Heart left ventricle (tissue), 13 donors: ENCODE data around the gene TRAF7.

Experiments used
- POLR2A ChIP-seq, 2 donors: fragments of 450-650 bp; IDR thresholded peaks; one replicate each; pipeline ENCODE4 v1.6.1; 2017; ENCODE audit warnings: antibody characterized with exemption in 2 of 2, mild to moderate bottlenecking in 2 of 2, moderate library complexity in 2 of 2
- TF ChIP-seq, protein P1 (sequence below), 12 donors: fragments of 200-600 bp; sonication (generic) in 4 of 12; IDR thresholded peaks; one replicate each; pipeline versions ENCODE4 v1.5.0 to v1.8.0; 2018 to 2022; ENCODE audit warnings: antibody characterized with exemption in 12 of 12, mild to moderate bottlenecking in 5 of 12
- donor health status: ischemic (EF 13 %, LVEDD 7.1; RV severe dilation, severe dysfunction).
- donor health status: DM: no; HTN: yes; CAD: no.
- donor health status: DM: no; HTN: no; CAD: no.
- donor health status: ischemic (EF 25% LVEDD 6.9; RV normal size, moderate dysfunction).
- donor health status: ischemic (EF 25% LVEDD 5.7; RV mildly dilated, moderate dysfunction).
- donor health status: ischemic (EF 35%, LVEDD 5.7; RV mildly dilated, moderate dysfunction).
- donor health status: nonischemic (EF 11% LVEDD 7.7; RV severe dilation, severe dysfunction).
- donor health status: DM: yes; HTN: yes; CAD: no.
- donor health status: PGD.
- donor health status: ischemic (EF 29% LVEDD 5.4; RV normal size, mild dysfunction).
- donor health status: nonischemic (EF 23%, LVEDD 6.1; RV moderate dilation, normal function).

DNA sequence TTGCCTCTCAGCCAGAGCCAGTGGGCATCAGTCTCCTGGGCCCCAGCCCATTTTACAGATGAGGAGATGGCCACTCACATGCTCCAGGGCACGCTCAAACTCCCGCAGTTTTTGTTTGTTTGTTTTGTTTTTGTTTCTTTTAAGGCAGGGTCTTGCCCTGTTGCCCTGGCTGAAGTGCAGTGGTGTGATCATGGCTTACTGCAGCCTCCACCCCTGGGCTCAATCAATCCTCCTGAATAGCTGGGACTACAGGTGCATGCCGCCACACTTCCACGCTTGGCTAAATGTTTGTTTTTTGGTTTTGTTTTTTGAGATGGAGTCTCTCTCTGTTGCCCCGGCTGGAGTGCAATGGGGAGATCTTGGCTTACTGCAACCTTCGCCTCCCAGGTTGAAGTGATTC, 71.3 kb downstream of the TRAF7 start:
- TF ChIP-seq, protein P1, sequence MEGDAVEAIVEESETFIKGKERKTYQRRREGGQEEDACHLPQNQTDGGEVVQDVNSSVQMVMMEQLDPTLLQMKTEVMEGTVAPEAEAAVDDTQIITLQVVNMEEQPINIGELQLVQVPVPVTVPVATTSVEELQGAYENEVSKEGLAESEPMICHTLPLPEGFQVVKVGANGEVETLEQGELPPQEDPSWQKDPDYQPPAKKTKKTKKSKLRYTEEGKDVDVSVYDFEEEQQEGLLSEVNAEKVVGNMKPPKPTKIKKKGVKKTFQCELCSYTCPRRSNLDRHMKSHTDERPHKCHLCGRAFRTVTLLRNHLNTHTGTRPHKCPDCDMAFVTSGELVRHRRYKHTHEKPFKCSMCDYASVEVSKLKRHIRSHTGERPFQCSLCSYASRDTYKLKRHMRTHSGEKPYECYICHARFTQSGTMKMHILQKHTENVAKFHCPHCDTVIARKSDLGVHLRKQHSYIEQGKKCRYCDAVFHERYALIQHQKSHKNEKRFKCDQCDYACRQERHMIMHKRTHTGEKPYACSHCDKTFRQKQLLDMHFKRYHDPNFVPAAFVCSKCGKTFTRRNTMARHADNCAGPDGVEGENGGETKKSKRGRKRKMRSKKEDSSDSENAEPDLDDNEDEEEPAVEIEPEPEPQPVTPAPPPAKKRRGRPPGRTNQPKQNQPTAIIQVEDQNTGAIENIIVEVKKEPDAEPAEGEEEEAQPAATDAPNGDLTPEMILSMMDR (IDR thresholded peaks at IDR 0.05), result no peak
- no peak for TF ChIP-seq POLR2A (IDR thresholded peaks at IDR 0.05)
